IMR-90 (cell line): ENCODE results near the gene CCNA2. TPM values are rescaled to one million over a fixed set of nuclear protein-coding genes. Genes with fewer than 3 reads are reported as not detected.

ENCODE experiments used
- ATAC-seq: fragments of 200-7000 bp; cut with Tn5 transposase; 2 replicates; pipeline ENCODE4 v1.9.1; 2020; ENCODE audit warnings: low read depth, mild to moderate bottlenecking, moderate library complexity
- BruUV-seq: library from RNA; stranded (reverse); fragments of 400-500 nt; replicated peaks from 2 replicates; lab custom pipeline; 2021; lab: Mats Ljungman, UMichigan
- CTCF ChIA-PET: fragments of 300-600 bp; formaldehyde crosslinking; extraction: SDS; loops from one replicate; lab custom pipeline; 2021; ENCODE audit warnings: antibody characterized with exemption; lab: Yijun Ruan, JAX
- POLR2A ChIA-PET: fragments of 300-600 bp; sonication (Branson Sonifier 250); formaldehyde crosslinking; loops from one replicate; lab custom pipeline; 2022; ENCODE audit warnings: antibody characterized with exemption; ENCODE audit not compliant: unreplicated experiment; lab: Charles Lee
- DNase-seq: peaks from one replicate; pipeline ENCODE4 v3.0.0; 2013
- H2AFZ ChIP-seq: replicated peaks from 2 replicates; pipeline ENCODE3; 2013; ENCODE audit warnings: low read length, mild to moderate bottlenecking; ENCODE audit not compliant: poor library complexity
- H2AK5ac ChIP-seq: 2 replicates; pipeline ENCODE4 v1.6.1; 2013; ENCODE audit warnings: low read depth, low read length, inconsistent platforms
- H2AK9ac ChIP-seq: replicated peaks from 2 replicates; pipeline ENCODE3; 2013; ENCODE audit warnings: mild to moderate bottlenecking, low read depth, low read length, moderate library complexity; ENCODE audit not compliant: poor library complexity
- H2BK120ac ChIP-seq: 2 replicates; pipeline ENCODE4 v1.6.1; 2013; ENCODE audit warnings: low read depth, low read length, inconsistent platforms
- H2BK15ac ChIP-seq: 3 replicates; pipeline ENCODE4 v1.6.1; 2013; ENCODE audit warnings: low read depth, low read length, inconsistent platforms
- H2BK20ac ChIP-seq: 2 replicates; pipeline ENCODE4 v1.6.1; 2013; ENCODE audit warnings: low read depth, mild to moderate bottlenecking, inconsistent platforms, low read length, moderate library complexity
- H2BK5ac ChIP-seq: 2 replicates; pipeline ENCODE4 v1.6.1; 2013; ENCODE audit warnings: mild to moderate bottlenecking, low read depth, low read length, inconsistent platforms; ENCODE audit not compliant: poor library complexity, severe bottlenecking
- H3K14ac ChIP-seq: replicated peaks from 2 replicates; pipeline ENCODE4 v1.6.1; 2013; ENCODE audit warnings: low read depth, low read length, inconsistent platforms
- H3K18ac ChIP-seq: 2 replicates; pipeline ENCODE4 v1.6.1; 2013; ENCODE audit warnings: low read depth, low read length, control low read depth
- H3K23ac ChIP-seq: 2 replicates; pipeline ENCODE4 v1.6.1; 2013; ENCODE audit warnings: low read depth, low read length, inconsistent platforms
- H3K27ac ChIP-seq: 2 replicates; pipeline ENCODE4 v1.5.1; 2013; ENCODE audit warnings: mild to moderate bottlenecking, control low read depth, low read length; ENCODE audit not compliant: insufficient read depth
- H3K27me3 ChIP-seq: 2 replicates; pipeline ENCODE4 v1.6.1; 2013; ENCODE audit warnings: low read length; ENCODE audit not compliant: control insufficient read depth, insufficient read depth
- H3K36me3 ChIP-seq: 2 replicates; pipeline ENCODE4 v1.6.1; 2013; ENCODE audit warnings: low read length, mixed read lengths; ENCODE audit not compliant: control insufficient read depth, insufficient read depth
- H3K4ac ChIP-seq: 2 replicates; pipeline ENCODE4 v1.6.1; 2013; ENCODE audit warnings: low read depth, low read length, inconsistent platforms
- H3K4me1 ChIP-seq: 2 replicates; pipeline ENCODE4 v1.6.1; 2013; ENCODE audit warnings: low read length, mixed read lengths; ENCODE audit not compliant: control insufficient read depth, insufficient read depth
- H3K4me2 ChIP-seq: 2 replicates; pipeline ENCODE4 v1.6.1; 2013; ENCODE audit warnings: low read depth, mild to moderate bottlenecking, control low read depth, low read length, moderate library complexity
- H3K4me3 ChIP-seq: 2 replicates; pipeline ENCODE4 v1.5.1; 2013; ENCODE audit warnings: low read depth, mild to moderate bottlenecking, control low read depth, low read length, moderate library complexity; ENCODE audit not compliant: insufficient read depth
- H3K56ac ChIP-seq: 2 replicates; pipeline ENCODE4 v1.6.1; 2013; ENCODE audit warnings: low read length, inconsistent platforms; ENCODE audit not compliant: insufficient read depth; ENCODE audit errors: extremely low read depth
- H3K79me1 ChIP-seq, 2 experiments: 2 replicates each; pipeline ENCODE4 v1.6.1; 2013; ENCODE audit warnings: low read length in 2 of 2, inconsistent platforms in 1 of 2, low read depth in 1 of 2
- H3K9ac ChIP-seq: 2 replicates; pipeline ENCODE4 v1.6.1; 2013; ENCODE audit warnings: low read depth, low read length, control low read depth
- H3K9me1 ChIP-seq: 2 replicates; pipeline ENCODE4 v1.6.1; 2013; ENCODE audit warnings: low read length, inconsistent platforms; ENCODE audit not compliant: insufficient read depth
- H3K9me3 ChIP-seq: 2 replicates; pipeline ENCODE4 v1.6.1; 2013; ENCODE audit warnings: low read length; ENCODE audit not compliant: control insufficient read depth, insufficient read depth
- H4K20me1 ChIP-seq: 2 replicates; pipeline ENCODE4 v1.6.1; 2013; ENCODE audit warnings: low read length, inconsistent platforms; ENCODE audit not compliant: insufficient read depth
- H4K5ac ChIP-seq: 2 replicates; pipeline ENCODE4 v1.6.1; 2013; ENCODE audit warnings: mild to moderate bottlenecking, low read depth, low read length, control low read depth
- H4K8ac ChIP-seq, 2 experiments: 2 replicates each; pipeline ENCODE4 v1.6.1; 2013; ENCODE audit warnings: low read depth in 2 of 2, low read length in 2 of 2, control low read depth in 1 of 2, inconsistent platforms in 1 of 2
- H4K91ac ChIP-seq: 2 replicates; pipeline ENCODE4 v1.6.1; 2013; ENCODE audit warnings: low read depth, low read length, inconsistent platforms; ENCODE audit not compliant: insufficient read depth
- BHLHE40 ChIP-seq: fragments of 150-350 bp; IDR thresholded peaks from 2 replicates; pipeline ENCODE4 v1.6.1; 2016; ENCODE audit warnings: mild to moderate bottlenecking, low read depth, low read length
- CEBPB ChIP-seq: IDR thresholded peaks from 2 replicates; pipeline ENCODE4 v1.6.1; 2012; ENCODE audit warnings: low read depth, low read length, improper control_type of control experiment
- CHD1 ChIP-seq: IDR thresholded peaks from 2 replicates; pipeline ENCODE4 v1.6.1; 2012; ENCODE audit warnings: low read depth, low read length, improper control_type of control experiment
- CTCF ChIP-seq: conservative IDR thresholded peaks from 2 replicates; pipeline ENCODE4 v1.5.1; 2012; ENCODE audit warnings: mild to moderate bottlenecking, low read depth, low read length, improper control_type of control experiment
- ELK1 ChIP-seq: fragments of 150-350 bp; IDR thresholded peaks from 2 replicates; pipeline ENCODE4 v1.6.1; 2016; ENCODE audit warnings: low read depth, mild to moderate bottlenecking, low read length, moderate library complexity, borderline replicate concordance
- FOS ChIP-seq: fragments of 150-350 bp; IDR thresholded peaks from 2 replicates; pipeline ENCODE4 v1.6.1; 2016; ENCODE audit warnings: low read depth, low read length
- MAFK ChIP-seq: IDR thresholded peaks from 2 replicates; pipeline ENCODE4 v1.6.1; 2012; ENCODE audit warnings: low read depth, low read length, improper control_type of control experiment
- MAZ ChIP-seq: IDR thresholded peaks from 2 replicates; pipeline ENCODE4 v1.6.1; 2012; ENCODE audit warnings: low read depth, mild to moderate bottlenecking, low read length, improper control_type of control experiment, moderate library complexity, borderline replicate concordance
- MXI1 ChIP-seq: IDR thresholded peaks from 2 replicates; pipeline ENCODE4 v1.6.1; 2012; ENCODE audit warnings: low read depth, mild to moderate bottlenecking, low read length, moderate library complexity, borderline replicate concordance
- NFE2L2 ChIP-seq: fragments of 150-350 bp; IDR thresholded peaks from 2 replicates; pipeline ENCODE4 v1.6.1; 2016; ENCODE audit warnings: low read depth, mild to moderate bottlenecking, low read length
- POLR2A ChIP-seq: IDR thresholded peaks from 2 replicates; pipeline ENCODE4 v1.6.1; 2012; ENCODE audit warnings: mild to moderate bottlenecking, low read depth, low read length
- RAD21 ChIP-seq: IDR thresholded peaks from 2 replicates; pipeline ENCODE4 v1.6.1; 2012; ENCODE audit warnings: low read length, improper control_type of control experiment
- RCOR1 ChIP-seq: IDR thresholded peaks from 2 replicates; pipeline ENCODE4 v1.6.1; 2012; ENCODE audit warnings: mild to moderate bottlenecking, low read length, improper control_type of control experiment; ENCODE audit not compliant: insufficient replicate concordance
- RFX5 ChIP-seq: IDR thresholded peaks from 2 replicates; pipeline ENCODE4 v1.8.0; 2012; ENCODE audit warnings: low read depth, mild to moderate bottlenecking, low read length, moderate library complexity
- SMC3 ChIP-seq: fragments of 150-350 bp; IDR thresholded peaks from 2 replicates; pipeline ENCODE4 v1.6.1; 2016; ENCODE audit warnings: low read depth, mild to moderate bottlenecking, antibody characterized with exemption, low read length, moderate library complexity
- USF2 ChIP-seq: fragments of 150-350 bp; IDR thresholded peaks from 2 replicates; pipeline ENCODE4 v1.6.1; 2017; ENCODE audit warnings: mild to moderate bottlenecking, antibody characterized with exemption, low read length, low read depth
- WGBS, 2 experiments: methylation state at CpG; one replicate each; pipeline versions ENCODE4 v1.1.5 to v1.1.7; 2013; ENCODE audit warnings: missing lambda C conversion rate in 2 of 2; ENCODE audit not compliant: insufficient read length in 1 of 2; ENCODE audit errors: extremely low coverage in 2 of 2; 5-methylcytosine and 5-hydroxymethylcytosine counted together
- dilution Hi-C: fragments of 300-500 bp; cut with HindIII; formaldehyde crosslinking; loops from one replicate; pipeline ENCODE4 v1.14.3; 2018; ENCODE audit warnings: low sequenced_read_pairs; ENCODE audit not compliant: unreplicated experiment
- in situ Hi-C: fragments of 300-500 bp; cut with MboI; formaldehyde crosslinking; loops from 3 replicates; pipeline ENCODE4 v1.14.3; 2019; ENCODE audit warnings: low sequenced_read_pairs, inconsistent platforms, mixed read lengths
- intact Hi-C: fragments of 100-400 bp; cut with micrococcal nuclease; formaldehyde crosslinking; loops from 2 replicates; pipeline ENCODE4 v1.10.0; 2022
- polyA plus RNA-seq, 3 experiments: library from polyadenylated mRNA; depleted of rRNA; stranded (reverse); fragments of >200 nt; gene quantifications; 2 replicates each; pipeline ENCODE4 v1.2.3, GENCODE V29; 2012; ENCODE audit warnings: low replicate concordance in 1 of 3
- total RNA-seq: library from RNA; depleted of rRNA; stranded (reverse); fragments of >200 nt; gene quantifications from 2 replicates; pipeline ENCODE4 v1.2.3, GENCODE V29; 2012

The CCNA2 gene
- total and polyA plus RNA-seq, 2 of the 4 experiments (the other 2 are of a cell fraction), result 22.8 to 54.3 TPM

GRCh38 chr4:121846662-121847061 is 23.0 kb upstream of the CCNA2 start:
- no peak overlapping the region for H3K4me3 ChIP-seq
- no peak overlapping the region for H2AK9ac ChIP-seq
- H2AK5ac ChIP-seq, result no peak overlapping the region
- no peak overlapping the region for H2AFZ ChIP-seq
- in situ Hi-C loops, result no loop called here
- no peak overlapping the region for H3K4ac ChIP-seq
- H3K18ac ChIP-seq, result no peak overlapping the region
- H4K8ac ChIP-seq, result no peak overlapping the region
- no peak overlapping the region for H3K56ac ChIP-seq
- ATAC-seq (no peak), DNase-seq (no peak)
- BruUV-seq, result no TSS peak
- H3K9ac ChIP-seq, result no peak overlapping the region
- no peak overlapping the region for H3K27ac ChIP-seq
- H3K27me3 ChIP-seq, result no peaks in the 10 kb centered on the region
- H3K23ac ChIP-seq, result no peak overlapping the region
- H2BK120ac ChIP-seq, result no peak overlapping the region
- no peak overlapping the region for H2BK15ac ChIP-seq
- H4K91ac ChIP-seq, result no peak overlapping the region
- CTCF ChIA-PET, result no interaction called here
- TF ChIP-seq CHD1 (no peak), FOS (no peak), RAD21 (no peak), RCOR1 (no peak), RFX5 (no peak), USF2 (no peak), POLR2A (no peak), NFE2L2 (no peak), MAZ (no peak), CEBPB (no peak), BHLHE40 (no peak), MXI1 (no peak), ELK1 (no peak), CTCF (no peak), SMC3 (no peak), MAFK (no peak)
- H3K79me1 ChIP-seq, result no peaks in the 10 kb centered on the region; a peak in 1 of 4 replicates
- no peak overlapping the region for H4K5ac ChIP-seq
- dilution Hi-C loops, result no loop called here
- H3K4me2 ChIP-seq, result no peak overlapping the region
- no peak overlapping the region for H2BK20ac ChIP-seq
- no peaks in the 10 kb centered on the region for H4K20me1 ChIP-seq
- no peaks in the 10 kb centered on the region for H3K4me1 ChIP-seq
- no peak overlapping the region for H3K14ac ChIP-seq
- POLR2A ChIA-PET, result no interaction called here
- no peaks in the 10 kb centered on the region for H3K9me3 ChIP-seq
- no CpG with 5 or more reads among the region's 6 CpGs for WGBS, 2 experiments
- peaks cover 9% of the 10 kb centered on the region for H3K36me3 ChIP-seq
- intact Hi-C loops, result no loop called here
- no peak overlapping the region for H2BK5ac ChIP-seq
- H3K9me1 ChIP-seq, result no peaks in the 10 kb centered on the region
